Lung (tissue), 12 donors: ENCODE results near the gene GSAP. TPM values are rescaled to one million over a fixed set of nuclear protein-coding genes. Genes with fewer than 3 reads are reported as not detected.

Source experiments
- ATAC-seq: fragments of 200-7000 bp; cut with Tn5 transposase; one replicate; pipeline ENCODE4 v1.9.1; 2020; ENCODE audit warnings: moderate number of reproducible peaks; ENCODE audit not compliant: insufficient read depth, low FRiP score
- DNase-seq, 3 donors: peaks; one replicate each; pipeline ENCODE4 v3.0.0-alpha.2; 2013 to 2017
- H3K27ac ChIP-seq, 2 donors: one replicate each; pipeline ENCODE4 v1.5.1; 2013; ENCODE audit warnings: mild to moderate bottlenecking in 2 of 2, moderate library complexity in 2 of 2, control low read depth in 1 of 2, inconsistent platforms in 1 of 2, low read depth in 1 of 2, low read length in 1 of 2
- H3K27me3 ChIP-seq, 3 donors: one replicate each; pipeline ENCODE4 v1.5.1; 2013; ENCODE audit warnings: low read length in 2 of 3; ENCODE audit not compliant: control insufficient read depth in 3 of 3, insufficient read depth in 3 of 3
- H3K36me3 ChIP-seq, 4 donors: one replicate each; pipeline ENCODE4 v1.5.1; 2013; ENCODE audit warnings: low read length in 4 of 4, mild to moderate bottlenecking in 1 of 4, moderate library complexity in 1 of 4; ENCODE audit not compliant: control insufficient read depth in 4 of 4, insufficient read depth in 4 of 4
- H3K4me1 ChIP-seq, 5 donors: one replicate each; pipeline ENCODE4 v1.5.1; 2013; ENCODE audit warnings: low read length in 5 of 5, mild to moderate bottlenecking in 2 of 5, moderate library complexity in 1 of 5; ENCODE audit not compliant: control insufficient read depth in 5 of 5, insufficient read depth in 5 of 5
- H3K4me3 ChIP-seq: one replicate; pipeline ENCODE4 v1.5.1; 2013; ENCODE audit warnings: mild to moderate bottlenecking, control low read depth, moderate library complexity
- H3K9ac ChIP-seq, 2 donors: one replicate each; pipeline ENCODE4 v1.5.1; 2013; ENCODE audit warnings: low read length in 2 of 2, control low read depth in 1 of 2; ENCODE audit not compliant: insufficient read depth in 1 of 2
- H3K9me3 ChIP-seq, 4 donors: one replicate each; pipeline ENCODE4 v1.5.1; 2013; ENCODE audit warnings: low read length in 3 of 4, mild to moderate bottlenecking in 1 of 4, moderate library complexity in 1 of 4; ENCODE audit not compliant: control insufficient read depth in 4 of 4, insufficient read depth in 3 of 4
- CTCF ChIP-seq: IDR thresholded peaks from 2 replicates; pipeline ENCODE4 v1.5.1; 2012; ENCODE audit warnings: mild to moderate bottlenecking; ENCODE audit errors: control extremely low read depth, extremely low read depth
- WGBS, 2 donors: extraction: QIAGEN DNeasy Blood & Tissue Kit; methylation state at CpG; one replicate each; pipeline ENCODE4 v1.1.7; 2013; 5-methylcytosine and 5-hydroxymethylcytosine counted together
- polyA plus RNA-seq, 2 donors: library from polyadenylated mRNA; stranded (reverse); fragments of 200-250 nt; gene quantifications; one replicate each; pipeline ENCODE4 v1.2.1, GENCODE V29; 2013
- total RNA-seq, 2 donors: library from RNA; depleted of rRNA in 1 of 2; stranded (reverse); fragments of >200 nt in 1 of 2; gene quantifications; one replicate each; pipeline ENCODE4 v1.2.1, GENCODE V29; 2014 to 2021
- donor health status: control.
- donor health status: control.
- donor health status: Bipolar disorder and iron deficiency.
- donor health status: healthy.
- donor health status: DM: yes; HTN: yes; CAD: no.

Gene GSAP
- total and polyA plus RNA-seq, 4 donors: 26.4 to 99.3 (median 57.4) TPM

- WGBS, 2 donors: 45 to 55% methylated on average over 20 of the region's 20 CpGs
- TF ChIP-seq CTCF: no peak
- peak; percentile 30 for ATAC-seq
- no peaks in the 10 kb centered on the region for H3K9me3 ChIP-seq
- peaks cover 0 to 8% (median 1%) of the 10 kb centered on the region in 5 donors for H3K4me1 ChIP-seq
- H3K4me3 ChIP-seq: peak overlapping the region; percentile 52
- H3K9ac ChIP-seq: peak overlapping the region in 1 of 2 donors; percentile 57
- peaks cover 0 to 4% (median 2%) of the 10 kb centered on the region in 3 donors for H3K27me3 ChIP-seq
- H3K27ac ChIP-seq: peak overlapping the region; percentile 76 to 97
- no peaks in the 10 kb centered on the region for H3K36me3 ChIP-seq
- peak in 1 of 3 donors; percentile 30 for DNase-seq
These were observed 647 bp upstream of the GSAP start for GRCh38 chr7:77416621-77417371.

GRCh38 chr7:77415476-77415822 lies 700 bp downstream of the GSAP start:
- Histone ChIP-seq H3K27ac (peak overlapping the region; percentile 76 to 97), H3K4me1 (peaks cover 0 to 8% (median 0%) of the 10 kb centered on the region in 5 donors), H3K9me3 (no peaks in the 10 kb centered on the region), H3K9ac (no peak overlapping the region), H3K27me3 (peaks cover 0 to 4% (median 2%) of the 10 kb centered on the region in 3 donors), H3K4me3 (peak overlapping the region; percentile 82), H3K36me3 (no peaks in the 10 kb centered on the region)
- ATAC-seq (peak; percentile 19), DNase-seq (peak in 2 of 3 donors; percentile 18 to 39)
- WGBS, 2 donors: 1% methylated on average over 25 of the region's 25 CpGs
- no peak for TF ChIP-seq CTCF

- no peaks in the 10 kb centered on the region for H3K36me3 ChIP-seq
- no peak overlapping the region for H3K9ac ChIP-seq
- no peaks in the 10 kb centered on the region for H3K9me3 ChIP-seq
- peaks cover 0 to 8% (median 0%) of the 10 kb centered on the region in 5 donors for H3K4me1 ChIP-seq
- no peak overlapping the region for H3K4me3 ChIP-seq
- ATAC-seq (no peak), DNase-seq (no peak)
- H3K27ac ChIP-seq: no peak overlapping the region
- peaks cover 0 to 4% (median 2%) of the 10 kb centered on the region in 3 donors for H3K27me3 ChIP-seq
- no peak for TF ChIP-seq CTCF
These were observed 2.2 kb downstream of the GSAP start for GRCh38 chr7:77413861-77414424.
